Measurements from ENCODE around the gene ANKFY1. TPM values are rescaled to one million over a fixed set of nuclear protein-coding genes. Genes with fewer than 3 reads are reported as not detected.
"Not testable (repeated sequence)": the region's sequence is repeated elsewhere in the genome, so short reads cannot be mapped to it uniquely, and the experiment has no call there.

The ANKFY1 gene
- total and polyA plus RNA-seq, 9 donors = 13.7 to 65.1 (median 45.7) TPM

DNA sequence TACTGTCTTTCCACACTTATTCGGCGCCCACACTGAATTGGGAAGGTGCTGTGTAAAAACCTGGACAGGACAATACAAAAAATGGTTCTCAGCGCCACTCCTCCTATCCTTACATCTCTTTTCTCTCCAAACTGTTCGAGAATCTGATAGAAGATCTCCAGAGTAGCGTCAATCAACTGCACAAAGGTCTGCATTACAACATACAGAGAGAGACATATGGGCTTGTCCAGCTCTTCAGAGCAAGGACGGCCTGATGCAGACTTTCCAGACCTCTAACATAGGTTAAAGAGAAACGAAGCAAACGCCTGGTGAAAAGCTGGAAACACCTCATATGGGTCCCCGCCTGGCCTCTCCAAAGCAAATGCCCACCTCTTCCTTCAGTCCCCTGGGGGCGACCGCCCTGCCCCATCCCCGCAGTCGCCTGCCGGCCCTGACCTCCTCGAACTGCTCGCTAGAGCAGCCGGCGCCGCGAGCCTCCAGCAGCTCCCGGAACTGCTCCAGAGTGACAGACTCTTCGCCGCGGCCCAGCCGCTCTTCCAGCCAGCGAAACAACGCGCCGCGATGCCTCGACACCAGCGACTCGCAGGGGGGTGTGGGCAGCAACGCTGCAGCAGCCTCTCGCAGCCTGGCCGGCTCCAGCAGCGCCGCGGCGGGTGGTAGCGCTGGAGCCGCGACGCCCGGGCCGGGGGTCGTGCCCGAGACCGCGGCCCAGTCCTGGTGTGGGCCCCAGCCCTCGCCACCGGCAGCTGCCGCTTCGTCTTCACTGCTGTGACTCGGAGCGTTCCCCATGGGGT, 121.5 kb downstream of the ANKFY1 start:
- Histone ChIP-seq H3K4me3 (peak overlapping the region; percentile 98), H3K27ac (peak overlapping the region; percentile 55 to 100), H3K36me3 (no peaks in the 10 kb centered on the region), H3K4me1 (ENCODE audit: insufficient read depth) (no peaks in the 10 kb centered on the region), H3K9me3 (no peaks in the 10 kb centered on the region), H3K27me3 (no peaks in the 10 kb centered on the region)
- TF ChIP-seq POLR2A (IDR thresholded peaks at IDR 0.05) = no peak
- TF ChIP-seq, protein P1, sequence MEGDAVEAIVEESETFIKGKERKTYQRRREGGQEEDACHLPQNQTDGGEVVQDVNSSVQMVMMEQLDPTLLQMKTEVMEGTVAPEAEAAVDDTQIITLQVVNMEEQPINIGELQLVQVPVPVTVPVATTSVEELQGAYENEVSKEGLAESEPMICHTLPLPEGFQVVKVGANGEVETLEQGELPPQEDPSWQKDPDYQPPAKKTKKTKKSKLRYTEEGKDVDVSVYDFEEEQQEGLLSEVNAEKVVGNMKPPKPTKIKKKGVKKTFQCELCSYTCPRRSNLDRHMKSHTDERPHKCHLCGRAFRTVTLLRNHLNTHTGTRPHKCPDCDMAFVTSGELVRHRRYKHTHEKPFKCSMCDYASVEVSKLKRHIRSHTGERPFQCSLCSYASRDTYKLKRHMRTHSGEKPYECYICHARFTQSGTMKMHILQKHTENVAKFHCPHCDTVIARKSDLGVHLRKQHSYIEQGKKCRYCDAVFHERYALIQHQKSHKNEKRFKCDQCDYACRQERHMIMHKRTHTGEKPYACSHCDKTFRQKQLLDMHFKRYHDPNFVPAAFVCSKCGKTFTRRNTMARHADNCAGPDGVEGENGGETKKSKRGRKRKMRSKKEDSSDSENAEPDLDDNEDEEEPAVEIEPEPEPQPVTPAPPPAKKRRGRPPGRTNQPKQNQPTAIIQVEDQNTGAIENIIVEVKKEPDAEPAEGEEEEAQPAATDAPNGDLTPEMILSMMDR (IDR thresholded peaks at IDR 0.05) = no peak
- TF ChIP-seq EP300 (IDR thresholded peaks at IDR 0.05) = no peak
- intact Hi-C loops (cut with DNase I) = no loop called here
- DNase-seq = peak in 3 of 5 donors; percentile 42 to 69 (median 57)
- 2 to 7% (median 3%) methylated on average over 21 to 56 of the region's 56 CpGs for WGBS, 3 donors

DNA sequence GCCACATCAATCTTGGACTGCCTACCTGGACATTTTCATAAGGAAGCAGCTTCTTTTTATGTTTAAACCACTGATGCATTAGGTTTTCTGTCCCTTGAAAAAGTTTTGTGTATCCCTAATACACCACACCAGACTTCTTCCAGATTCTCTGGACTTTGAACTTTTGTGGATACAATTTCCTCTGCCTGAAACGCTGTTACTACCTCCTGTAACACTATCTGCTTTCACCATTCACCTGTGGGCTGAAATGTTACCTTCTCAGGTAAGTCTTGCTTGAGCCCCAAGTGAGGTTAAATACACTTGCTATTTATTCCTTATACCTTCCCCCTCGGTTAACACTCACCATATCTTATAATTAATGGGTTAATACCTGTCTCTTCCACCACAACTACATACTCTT, 123.7 kb downstream of the ANKFY1 start:
- TF ChIP-seq EP300 (IDR thresholded peaks at IDR 0.05) (no peak), POLR2A (IDR thresholded peaks at IDR 0.05) (no peak)
- TF ChIP-seq, protein P1 (IDR thresholded peaks at IDR 0.05) = no peak
- no peaks in the 10 kb centered on the region for H3K4me1 ChIP-seq (ENCODE audit: insufficient read depth)
- intact Hi-C loops (cut with DNase I) = no loop called here
- DNase-seq = no peak
- no peak overlapping the region for H3K4me3 ChIP-seq
- H3K27ac ChIP-seq = no peak overlapping the region
- no peaks in the 10 kb centered on the region for H3K9me3 ChIP-seq
- WGBS, 3 donors = 70 to 73% (median 72%) methylated on average over 2 of the region's 2 CpGs
- H3K36me3 ChIP-seq = no peaks in the 10 kb centered on the region
- H3K27me3 ChIP-seq = no peaks in the 10 kb centered on the region

DNA sequence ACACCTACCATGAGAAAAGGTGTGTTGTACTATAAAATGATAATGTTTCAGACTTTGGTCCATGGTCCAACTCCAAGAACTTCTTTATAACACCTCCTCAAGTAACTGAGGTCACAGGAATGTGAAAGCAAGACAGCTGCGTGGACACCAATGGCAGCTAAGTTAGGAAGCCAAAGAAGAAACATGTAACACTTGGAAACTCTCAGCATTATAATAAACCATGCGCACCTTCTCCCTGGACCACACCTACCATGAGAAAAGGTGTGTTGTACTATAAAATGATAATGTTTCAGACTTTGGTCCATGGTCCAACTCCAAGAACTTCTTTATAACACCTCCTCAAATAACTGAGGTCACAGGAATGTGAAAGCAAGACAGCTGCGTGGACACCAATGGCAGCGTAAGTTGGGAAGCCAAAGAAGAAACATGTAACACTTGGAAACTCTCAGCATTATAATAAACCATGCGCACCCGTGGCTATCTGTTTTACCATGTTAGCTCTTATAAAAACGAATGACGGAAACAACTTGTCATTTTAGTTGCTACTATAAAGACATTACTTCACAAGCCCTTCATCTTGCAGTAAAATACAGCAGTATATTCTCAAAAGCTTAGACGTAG, 124.8 kb downstream of the ANKFY1 start:
- H3K9me3 ChIP-seq; H3K27me3 ChIP-seq; H3K4me1 ChIP-seq (ENCODE audit: insufficient read depth); H3K4me3 ChIP-seq; H3K36me3 ChIP-seq; H3K27ac ChIP-seq; DNase-seq; intact Hi-C loops (cut with DNase I): not testable (repeated sequence)
- WGBS, 3 donors = 71 to 78% (median 77%) methylated on average over 7 to 9 of the region's 9 CpGs

DNA sequence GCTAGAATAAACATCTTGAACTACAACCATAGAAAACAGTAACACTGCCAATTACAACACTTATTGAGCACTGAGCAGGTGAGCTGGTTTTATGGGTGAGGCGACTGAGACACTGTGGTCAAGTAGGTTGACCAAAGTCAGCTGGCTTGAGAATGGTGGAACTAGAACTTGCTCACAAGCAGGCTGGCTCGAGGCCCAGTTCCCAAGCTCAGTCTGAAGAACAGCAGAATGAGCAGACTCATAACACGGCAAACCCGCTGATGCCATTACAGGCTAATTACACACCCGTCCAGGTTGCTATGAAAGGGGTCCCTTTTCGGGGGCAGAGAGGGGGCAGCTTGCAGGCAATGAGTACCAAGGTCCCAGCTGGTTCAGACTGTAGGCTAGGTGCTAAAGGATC, 127.4 kb downstream of the ANKFY1 start:
- intact Hi-C loops (cut with DNase I) = no loop called here
- no peaks in the 10 kb centered on the region for H3K4me1 ChIP-seq (ENCODE audit: insufficient read depth)
- H3K27me3 ChIP-seq = no peaks in the 10 kb centered on the region
- no peaks in the 10 kb centered on the region for H3K36me3 ChIP-seq
- no peak overlapping the region for H3K27ac ChIP-seq
- DNase-seq = peak in 1 of 5 donors; percentile 51
- no peak for TF ChIP-seq EP300 (IDR thresholded peaks at IDR 0.05)
- no peak for TF ChIP-seq POLR2A (IDR thresholded peaks at IDR 0.05)
- TF ChIP-seq, protein P1 (IDR thresholded peaks at IDR 0.05) = no peak
- no peak overlapping the region for H3K4me3 ChIP-seq
- WGBS, 3 donors = 68 to 86% (median 85%) methylated on average over 6 of the region's 6 CpGs
- no peaks in the 10 kb centered on the region for H3K9me3 ChIP-seq

DNA sequence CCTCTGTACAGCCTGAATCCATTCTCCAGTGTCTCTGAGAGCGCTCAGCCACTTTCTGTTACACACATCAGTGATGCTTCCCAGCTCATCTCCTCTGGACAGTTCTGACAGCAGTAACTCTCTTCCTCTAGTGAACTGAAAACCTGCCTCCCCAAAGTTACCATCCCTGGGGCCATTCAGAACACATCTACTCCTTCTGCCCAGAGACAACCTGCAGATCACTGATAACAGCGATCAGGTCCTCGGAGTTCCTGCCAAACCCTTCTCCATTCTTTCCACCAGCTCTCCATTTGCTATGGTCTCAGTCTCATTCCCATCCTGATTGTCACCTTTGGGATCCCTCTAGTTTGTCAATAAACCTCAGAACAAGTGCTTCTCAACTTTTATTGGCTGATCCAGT, 128.3 kb downstream of the ANKFY1 start:
- TF ChIP-seq POLR2A (IDR thresholded peaks at IDR 0.05) = no peak
- TF ChIP-seq, protein P1 (IDR thresholded peaks at IDR 0.05) = no peak
- no peak for TF ChIP-seq EP300 (IDR thresholded peaks at IDR 0.05)
- H3K4me3 ChIP-seq = no peak overlapping the region
- intact Hi-C loops (cut with DNase I) = no loop called here
- no peaks in the 10 kb centered on the region for H3K27me3 ChIP-seq
- no peak for DNase-seq
- no peaks in the 10 kb centered on the region for H3K4me1 ChIP-seq (ENCODE audit: insufficient read depth)
- WGBS, 3 donors = 87 to 95% (median 93%) methylated on average over 3 of the region's 3 CpGs
- H3K36me3 ChIP-seq = no peaks in the 10 kb centered on the region
- H3K27ac ChIP-seq = no peak overlapping the region
- no peaks in the 10 kb centered on the region for H3K9me3 ChIP-seq
